HCT116 (cell line): ENCODE data around the gene GMPPA. TPM values are rescaled to one million over a fixed set of nuclear protein-coding genes. Genes with fewer than 3 reads are reported as not detected.

Source experiments
- ATAC-seq: fragments of 200-7000 bp; cut with Tn5 transposase; 2 replicates; pipeline ENCODE4 v1.9.1; 2020; ENCODE audit warnings: mild to moderate bottlenecking, moderate library complexity
- BruUV-seq: library from RNA; stranded (reverse); fragments of 400-500 nt; replicated peaks from 2 replicates; lab custom pipeline; 2021; lab: Mats Ljungman, UMichigan
- CTCF ChIA-PET: fragments of 300-600 bp; sonication (Branson Sonifier 250); formaldehyde crosslinking; loops from one replicate; lab custom pipeline; 2021; ENCODE audit warnings: antibody characterized with exemption; lab: Charles Lee
- POLR2A ChIA-PET: fragments of 300-600, 350-600 bp; sonication (Branson Sonifier 250); formaldehyde crosslinking; loops from one replicate; lab custom pipeline; 2021; ENCODE audit warnings: antibody characterized with exemption; lab: Charles Lee
- RAD21 ChIA-PET, 2 experiments: fragments of 300-600 bp; sonication (Branson Sonifier 250); formaldehyde crosslinking; loops; one replicate each; lab custom pipeline; 2023; ENCODE audit warnings: low total read pairs in 2 of 2; ENCODE audit not compliant: uncharacterized antibody in 2 of 2, unreplicated experiment in 2 of 2, low non-redundant PET in 1 of 2; lab: Charles Lee
- DNase-seq: peaks from one replicate; pipeline ENCODE4 v3.0.0-alpha.2; 2010; ENCODE audit warnings: low read depth, low spot score
- H2AFZ ChIP-seq: fragments of 200-600 bp; shearing (Covaris generic), sonication (generic); 2 replicates; pipeline ENCODE4 v1.6.1; 2017; ENCODE audit warnings: low read depth, mixed run types, mixed read lengths, antibody characterized with exemption, low read length; ENCODE audit not compliant: poor library complexity, severe bottlenecking
- H3K27ac ChIP-seq: 2 replicates; pipeline ENCODE4 v1.5.1; 2012; ENCODE audit warnings: low read depth, low read length
- H3K27me3 ChIP-seq: fragments of 200-600 bp; sonication (generic); 2 replicates; pipeline ENCODE4 v1.6.1; 2016; ENCODE audit warnings: mixed run types, low read length, mixed read lengths; ENCODE audit not compliant: insufficient read depth
- H3K36me3 ChIP-seq, 2 experiments: fragments of 200-500 bp in 1 of 2; fragments of 200-600 bp in 1 of 2; sonication (Bioruptor generic) in 1 of 2; sonication (generic) in 1 of 2; 2 replicates each; pipeline versions ENCODE4 v1.5.1 to v1.6.1; 2014 to 2016; ENCODE audit warnings: low read length in 2 of 2, inconsistent platforms in 1 of 2, mixed read lengths in 1 of 2, mixed run types in 1 of 2; ENCODE audit not compliant: insufficient read depth in 2 of 2, control insufficient read depth in 1 of 2
- H3K4me1 ChIP-seq, 2 experiments: fragments of 200-600 bp in 1 of 2; sonication (generic) in 1 of 2; 2 replicates each; pipeline versions ENCODE4 v1.5.1 to v1.6.1; 2012 to 2017; ENCODE audit warnings: low read length in 2 of 2, inconsistent platforms in 1 of 2, mild to moderate bottlenecking in 1 of 2, mixed read lengths in 1 of 2, mixed run types in 1 of 2, moderate library complexity in 1 of 2; ENCODE audit not compliant: insufficient read depth in 2 of 2, control insufficient read depth in 1 of 2
- H3K4me2 ChIP-seq: fragments of 200-600 bp; sonication (generic); 2 replicates; pipeline ENCODE4 v1.6.1; 2017; ENCODE audit warnings: mixed run types, low read length, mixed read lengths
- H3K4me3 ChIP-seq, 2 experiments: fragments of 200-600 bp in 1 of 2; sonication (generic) in 1 of 2; replicated peaks in 1 of 2; 2 replicates each; pipeline ENCODE4 v1.5.1; 2011 to 2016; ENCODE audit warnings: low read length in 2 of 2, control low read depth in 1 of 2, low read depth in 1 of 2, mild to moderate bottlenecking in 1 of 2, mixed read lengths in 1 of 2, mixed run types in 1 of 2
- H3K79me2 ChIP-seq: fragments of 200-600 bp; sonication (generic); 2 replicates; pipeline ENCODE4 v1.6.1; 2017; ENCODE audit warnings: mild to moderate bottlenecking, mixed run types, low read length, moderate library complexity, mixed read lengths; ENCODE audit not compliant: insufficient read depth
- H3K9ac ChIP-seq: fragments of 200-600 bp; sonication (generic); 2 replicates; pipeline ENCODE4 v1.6.1; 2016; ENCODE audit warnings: low read length, mixed read lengths
- H3K9me2 ChIP-seq: fragments of 200-600 bp; sonication (generic), shearing (Covaris generic); 2 replicates; pipeline ENCODE4 v1.6.1; 2017; ENCODE audit warnings: mixed run types, mild to moderate bottlenecking, moderate library complexity; ENCODE audit not compliant: insufficient read depth
- H3K9me3 ChIP-seq, 2 experiments: fragments of 200-500 bp in 1 of 2; fragments of 200-600 bp in 1 of 2; sonication (Bioruptor generic) in 1 of 2; sonication (generic) in 1 of 2; 2 replicates each; pipeline ENCODE4 v1.6.1; 2014 to 2017; ENCODE audit warnings: low read length in 2 of 2, mixed read lengths in 2 of 2, inconsistent platforms in 1 of 2, low read depth in 1 of 2, mild to moderate bottlenecking in 1 of 2, mixed run types in 1 of 2, moderate library complexity in 1 of 2; ENCODE audit not compliant: control insufficient read depth in 1 of 2, insufficient read depth in 1 of 2
- H4K20me1 ChIP-seq: fragments of 200-600 bp; sonication (generic), shearing (Covaris generic); 2 replicates; pipeline ENCODE4 v1.6.1; 2017; ENCODE audit warnings: mixed run types, mild to moderate bottlenecking, moderate library complexity; ENCODE audit not compliant: insufficient read depth
- CBX3 ChIP-seq: IDR thresholded peaks from 2 replicates; pipeline ENCODE4 v1.6.1; 2012; ENCODE audit warnings: low read depth
- CEBPB ChIP-seq: IDR thresholded peaks from 2 replicates; pipeline ENCODE4 v1.6.1; 2012; ENCODE audit warnings: low read depth
- CTCF ChIP-seq, 3 experiments: fragments of 200-600 bp in 1 of 3; sonication (generic) in 1 of 3; IDR thresholded peaks in 2 of 3; conservative IDR thresholded peaks in 1 of 3; 2 replicates each; pipeline ENCODE4 v1.5.1; 2012 to 2017; ENCODE audit warnings: low read depth in 2 of 3, low read length in 2 of 3, antibody characterized with exemption in 1 of 3, borderline replicate concordance in 1 of 3, control low read depth in 1 of 3, mild to moderate bottlenecking in 1 of 3, mixed read lengths in 1 of 3, mixed run types in 1 of 3, moderate library complexity in 1 of 3; ENCODE audit not compliant: insufficient read depth in 1 of 3
- POLR2A ChIP-seq: IDR thresholded peaks from 2 replicates; pipeline ENCODE4 v1.7.0; 2011; ENCODE audit warnings: borderline replicate concordance; ENCODE audit not compliant: insufficient read depth, insufficient read length; ENCODE audit errors: extremely low read depth
- RAD21 ChIP-seq: IDR thresholded peaks from 2 replicates; pipeline ENCODE4 v1.6.1; 2012; ENCODE audit warnings: low read depth, mild to moderate bottlenecking
- TCF7L2 ChIP-seq: IDR thresholded peaks from 2 replicates; pipeline ENCODE4 v1.7.0; 2011; ENCODE audit warnings: borderline replicate concordance, inconsistent platforms; ENCODE audit not compliant: insufficient read depth, insufficient read length; ENCODE audit errors: extremely low read depth
- intact Hi-C: fragments of 100-400 bp; cut with micrococcal nuclease; formaldehyde crosslinking; loops from 2 replicates; pipeline ENCODE4 v1.10.0; 2022
- total RNA-seq: library from RNA; stranded (reverse); gene quantifications from one replicate; pipeline ENCODE4 v1.2.1, GENCODE V29; 2021; ENCODE audit not compliant: unreplicated experiment

GMPPA gene
- total RNA-seq, 1 experiment from 2014 or later = 71.8 TPM

GRCh38 chr2:219538956-219539788 is 40.5 kb downstream of the GMPPA start:
- H3K4me2 ChIP-seq = peak overlapping the region; percentile 57
- RAD21 ChIA-PET = no interaction called here
- H3K79me2 ChIP-seq = peaks cover 49% of the 10 kb centered on the region
- no TSS peak for BruUV-seq
- no peak overlapping the region for H2AFZ ChIP-seq
- H3K4me3 ChIP-seq = no peak overlapping the region
- H3K27me3 ChIP-seq = no peaks in the 10 kb centered on the region
- peaks cover 0 to 28% of the 10 kb centered on the region in 2 experiments; a peak in 2 of 4 replicates for H3K36me3 ChIP-seq
- POLR2A ChIA-PET = interaction anchor here (1.2 to 1.3 kb wide), 2 partner anchors 41 to 150 kb away, joined by 3 to 4 read pairs; no protein-coding TSS in a partner anchor
- no peak for TF ChIP-seq TCF7L2
- TF ChIP-seq CTCF (IDR thresholded peaks at IDR 0.05 in 2 of 3, conservative IDR thresholded peaks at IDR 0.05 in 1 of 3; ENCODE audit: borderline replicate concordance in 1 of 3, insufficient read depth in 1 of 3, low read depth in 2 of 3, low read length in 2 of 3) = no peak
- TF ChIP-seq CEBPB = no peak
- TF ChIP-seq CBX3 = no peak
- no peak for TF ChIP-seq POLR2A
- no peak for TF ChIP-seq RAD21
- TF ChIP-seq, all 23 proteins: peak for 0
- intact Hi-C loops = loop anchor here (10.0 kb wide), 1 partner anchor 364 kb away; the partner anchor contains the start of genes CNPPD1, RETREG2 and SLC23A3
- H3K27ac ChIP-seq = peak overlapping the region; percentile 49; the same call in 1 of the 2 replicates
- peak overlapping the region; percentile 24; the same call in 1 of the 2 replicates for H3K9ac ChIP-seq
- H4K20me1 ChIP-seq = peaks cover 6% of the 10 kb centered on the region; the same call in 1 of the 2 replicates
- no peaks in the 10 kb centered on the region for H3K9me2 ChIP-seq
- H3K9me3 ChIP-seq = no peaks in the 10 kb centered on the region
- DNase-seq (no peak), ATAC-seq (no peak)
- H3K4me1 ChIP-seq = peaks cover 22 to 76% of the 10 kb centered on the region in 2 experiments
- CTCF ChIA-PET = interaction anchor here (1.4 to 3.0 kb wide), 3 partner anchors 8 to 150 kb away, joined by 3 to 15 read pairs (median 5); no protein-coding TSS in a partner anchor
